Renal cortical epithelial cell (primary cell): ENCODE measurements around the gene LRP3. TPM values are rescaled to one million over a fixed set of nuclear protein-coding genes. Genes with fewer than 3 reads are reported as not detected.

Experiments used
- DNase-seq: peaks from one replicate; pipeline ENCODE4 v3.0.0-alpha.2; 2011; ENCODE audit warnings: low read depth
- total RNA-seq: library from RNA; depleted of rRNA; stranded (reverse); fragments of >200 nt; gene quantifications from 2 replicates; pipeline ENCODE4 v1.2.3, GENCODE V29; 2014

Gene LRP3
- total RNA-seq, 1 donor from 2014 or later: 11.4 TPM

GRCh38 chr19:33238481-33239149, 44.5 kb downstream of the LRP3 start:
- DNase-seq: no peak

GRCh38 chr19:33239223-33239975, 45.3 kb downstream of the LRP3 start:
- no peak for DNase-seq

- no peak for DNase-seq
Measured at GRCh38 chr19:33240181-33240771, 46.1 kb downstream of the LRP3 start.

- DNase-seq: no peak
Measured at GRCh38 chr19:33241091-33241529, 47.0 kb downstream of the LRP3 start.

GRCh38 chr19:33241530-33242101, 47.5 kb downstream of the LRP3 start:
- no peak for DNase-seq

- no peak for DNase-seq
Measured at GRCh38 chr19:33242131-33242530, 48.0 kb downstream of the LRP3 start.

GRCh38 chr19:33242911-33243310, 48.8 kb downstream of the LRP3 start:
- no peak for DNase-seq

GRCh38 chr19:33245948-33246708, 52.0 kb downstream of the LRP3 start:
- DNase-seq: no peak

- no peak for DNase-seq
Measured at GRCh38 chr19:33246709-33247440, 52.7 kb downstream of the LRP3 start.

GRCh38 chr19:33247441-33247819, 53.3 kb downstream of the LRP3 start:
- DNase-seq: no peak

- no peak for DNase-seq
Measured at GRCh38 chr19:33248104-33248503, 54.0 kb downstream of the LRP3 start.

GRCh38 chr19:33248553-33248953, 54.4 kb downstream of the LRP3 start:
- no peak for DNase-seq

- DNase-seq: no peak
Measured at GRCh38 chr19:33248954-33249613, 55.0 kb downstream of the LRP3 start.

GRCh38 chr19:33249740-33250366, 55.7 kb downstream of the LRP3 start:
- no peak for DNase-seq

- no peak for DNase-seq
Measured at GRCh38 chr19:33250500-33250899, 56.4 kb downstream of the LRP3 start.

GRCh38 chr19:33251076-33251475, 56.9 kb downstream of the LRP3 start:
- DNase-seq: no peak

- DNase-seq: no peak
Measured at GRCh38 chr19:33251526-33252090, 57.5 kb downstream of the LRP3 start.

- no peak for DNase-seq
Measured at GRCh38 chr19:33252418-33252962, 58.4 kb downstream of the LRP3 start.

GRCh38 chr19:33252971-33253370, 58.8 kb downstream of the LRP3 start:
- no peak for DNase-seq
